H9 (cell line): Measurements from ENCODE around the gene MINDY4. TPM values are rescaled to one million over a fixed set of nuclear protein-coding genes. Genes with fewer than 3 reads are reported as not detected.

Source experiments
- DNase-seq: peaks from one replicate; pipeline ENCODE4 v3.0.0-alpha.2; 2017
- H2AFZ ChIP-seq: one replicate; pipeline ENCODE4 v1.6.1; 2013; ENCODE audit warnings: mild to moderate bottlenecking, low read length, control low read depth, moderate library complexity
- H2AK5ac ChIP-seq: 2 replicates; pipeline ENCODE4 v1.6.1; 2013; ENCODE audit warnings: low read length, control low read depth, mixed read lengths; ENCODE audit not compliant: insufficient read length
- H2BK120ac ChIP-seq: one replicate; pipeline ENCODE4 v1.6.1; 2013; ENCODE audit warnings: low read depth, mild to moderate bottlenecking, low read length, control low read depth, inconsistent platforms; ENCODE audit not compliant: poor library complexity, severe bottlenecking
- H2BK12ac ChIP-seq: 2 replicates; pipeline ENCODE4 v1.6.1; 2013; ENCODE audit warnings: low read length, control low read depth, mixed read lengths, low read depth; ENCODE audit not compliant: insufficient read length
- H2BK15ac ChIP-seq: 2 replicates; pipeline ENCODE4 v1.6.1; 2013; ENCODE audit warnings: low read depth, low read length, control low read depth
- H2BK20ac ChIP-seq: one replicate; pipeline ENCODE4 v1.6.1; 2013; ENCODE audit warnings: low read depth, mild to moderate bottlenecking, low read length, control low read depth, inconsistent platforms; ENCODE audit not compliant: poor library complexity, severe bottlenecking
- H2BK5ac ChIP-seq: 2 replicates; pipeline ENCODE4 v1.6.1; 2013; ENCODE audit warnings: low read length, control low read depth, mixed read lengths; ENCODE audit not compliant: insufficient read length
- H3K14ac ChIP-seq: 2 replicates; pipeline ENCODE4 v1.6.1; 2013; ENCODE audit warnings: low read length, control low read depth; ENCODE audit not compliant: insufficient read depth
- H3K18ac ChIP-seq: 2 replicates; pipeline ENCODE4 v1.6.1; 2013; ENCODE audit warnings: low read depth, mild to moderate bottlenecking, mixed read lengths, low read length, control low read depth; ENCODE audit not compliant: insufficient read length
- H3K23ac ChIP-seq: 2 replicates; pipeline ENCODE4 v1.6.1; 2013; ENCODE audit warnings: low read length, control low read depth, mixed read lengths, low read depth; ENCODE audit not compliant: insufficient read length
- H3K23me2 ChIP-seq: 2 replicates; pipeline ENCODE4 v1.6.1; 2013; ENCODE audit warnings: low read depth, mild to moderate bottlenecking, mixed read lengths, low read length, control low read depth; ENCODE audit not compliant: insufficient read length, poor library complexity, severe bottlenecking
- H3K27ac ChIP-seq: 2 replicates; pipeline ENCODE4 v1.5.1; 2013; ENCODE audit warnings: low read length, control low read depth, mixed read lengths, low read depth; ENCODE audit not compliant: insufficient read length
- H3K27me3 ChIP-seq: 2 replicates; pipeline ENCODE4 v1.6.1; 2013; ENCODE audit warnings: low read length, control low read depth, inconsistent platforms; ENCODE audit not compliant: insufficient read depth
- H3K4ac ChIP-seq: 2 replicates; pipeline ENCODE4 v1.6.1; 2013; ENCODE audit warnings: low read depth, mild to moderate bottlenecking, control low read depth, inconsistent platforms, low read length, moderate library complexity
- H3K4me1 ChIP-seq: 2 replicates; pipeline ENCODE4 v1.6.1; 2013; ENCODE audit warnings: low read length, control low read depth, inconsistent platforms; ENCODE audit not compliant: insufficient read depth
- H3K4me2 ChIP-seq: 2 replicates; pipeline ENCODE4 v1.6.1; 2013; ENCODE audit warnings: low read length, control low read depth, mixed read lengths; ENCODE audit not compliant: insufficient read length, insufficient read depth
- H3K56ac ChIP-seq: 2 replicates; pipeline ENCODE4 v1.6.1; 2013; ENCODE audit warnings: low read depth, mild to moderate bottlenecking, mixed read lengths, low read length, control low read depth; ENCODE audit not compliant: insufficient read length
- H3K79me1 ChIP-seq: 2 replicates; pipeline ENCODE4 v1.6.1; 2013; ENCODE audit warnings: low read depth, mild to moderate bottlenecking, moderate library complexity, low read length, control low read depth, inconsistent platforms; ENCODE audit not compliant: insufficient read depth, poor library complexity, severe bottlenecking
- H3K79me2 ChIP-seq: 2 replicates; pipeline ENCODE4 v1.6.1; 2013; ENCODE audit warnings: low read length, control low read depth, inconsistent platforms; ENCODE audit not compliant: insufficient read depth
- H3K9ac ChIP-seq: 2 replicates; pipeline ENCODE4 v1.6.1; 2013; ENCODE audit warnings: low read length, control low read depth, mixed read lengths; ENCODE audit not compliant: insufficient read length; ENCODE audit errors: extremely low read depth
- H3K9me3 ChIP-seq: one replicate; pipeline ENCODE4 v1.6.1; 2013; ENCODE audit warnings: low read depth, low read length, inconsistent platforms; ENCODE audit not compliant: control insufficient read depth
- H3T11ph ChIP-seq: one replicate; pipeline ENCODE4 v1.6.1; 2013; ENCODE audit warnings: mild to moderate bottlenecking, low read length, control low read depth, inconsistent platforms
- H4K20me1 ChIP-seq: one replicate; pipeline ENCODE4 v1.6.1; 2013; ENCODE audit not compliant: control insufficient read depth, insufficient read length, insufficient read depth
- H4K5ac ChIP-seq: 2 replicates; pipeline ENCODE4 v1.6.1; 2013; ENCODE audit warnings: low read depth, mild to moderate bottlenecking, mixed read lengths, low read length, control low read depth; ENCODE audit not compliant: insufficient read length
- H4K8ac ChIP-seq: replicated peaks from 2 replicates; pipeline ENCODE4 v1.6.1; 2013; ENCODE audit warnings: low read length, control low read depth, mixed read lengths, low read depth; ENCODE audit not compliant: insufficient read length
- H4K91ac ChIP-seq: 2 replicates; pipeline ENCODE4 v1.6.1; 2013; ENCODE audit warnings: low read depth, mild to moderate bottlenecking, moderate library complexity, mixed read lengths, low read length, control low read depth; ENCODE audit not compliant: insufficient read length
- H3K27ac Mint-ChIP-seq, 3 experiments: 2 replicates in 2 of 3; 3 replicates in 1 of 3; pipeline ENCODE4 v1.8.0; 2020 to 2021; ENCODE audit warnings: mixed read lengths in 3 of 3, mild to moderate bottlenecking in 1 of 3, moderate library complexity in 1 of 3
- H3K27me3 Mint-ChIP-seq: 2 replicates; pipeline ENCODE4 v1.8.0; 2021; ENCODE audit warnings: low read depth, mild to moderate bottlenecking, moderate library complexity, mixed read lengths
- H3K36me3 Mint-ChIP-seq, 3 experiments: 2 replicates in 2 of 3; 3 replicates in 1 of 3; pipeline ENCODE4 v1.8.0; 2020 to 2021; ENCODE audit warnings: low read depth in 3 of 3, mixed read lengths in 3 of 3; ENCODE audit not compliant: insufficient read depth in 1 of 3
- H3K4me1 Mint-ChIP-seq, 2 experiments: 2 replicates each; pipeline ENCODE4 v1.8.0; 2020; ENCODE audit warnings: mixed read lengths in 2 of 2
- H3K4me3 Mint-ChIP-seq, 2 experiments: 2 replicates in 1 of 2; 3 replicates in 1 of 2; pipeline ENCODE4 v1.8.0; 2020 to 2021; ENCODE audit warnings: mild to moderate bottlenecking in 2 of 2, mixed read lengths in 2 of 2, moderate library complexity in 1 of 2
- H3K9me3 Mint-ChIP-seq, 2 experiments: 2 replicates in 1 of 2; 3 replicates in 1 of 2; pipeline ENCODE4 v1.8.0; 2020; ENCODE audit warnings: mild to moderate bottlenecking in 2 of 2, mixed read lengths in 2 of 2, moderate library complexity in 1 of 2
- WGBS: extraction: QIAGEN DNeasy Blood & Tissue Kit; methylation state at CpG from one replicate; pipeline ENCODE4 v1.1.7; 2013; ENCODE audit warnings: missing lambda C conversion rate, low lambda C conversion rate, mixed read lengths; ENCODE audit not compliant: insufficient read length; ENCODE audit errors: extremely low coverage; 5-methylcytosine and 5-hydroxymethylcytosine counted together
- total RNA-seq: library from RNA; stranded (reverse); gene quantifications from 2 replicates; pipeline ENCODE4 v1.2.1, GENCODE V29; 2021
- TF ChIP-seq, protein P1 (sequence below): fragments of 200-600 bp; sonication (generic); conservative IDR thresholded peaks from 3 replicates; pipeline ENCODE4 v1.8.0; 2021; ENCODE audit warnings: antibody characterized with exemption, mild to moderate bottlenecking

MINDY4 gene
- total RNA-seq, 1 experiment from 2014 or later = 3.1 TPM

DNA sequence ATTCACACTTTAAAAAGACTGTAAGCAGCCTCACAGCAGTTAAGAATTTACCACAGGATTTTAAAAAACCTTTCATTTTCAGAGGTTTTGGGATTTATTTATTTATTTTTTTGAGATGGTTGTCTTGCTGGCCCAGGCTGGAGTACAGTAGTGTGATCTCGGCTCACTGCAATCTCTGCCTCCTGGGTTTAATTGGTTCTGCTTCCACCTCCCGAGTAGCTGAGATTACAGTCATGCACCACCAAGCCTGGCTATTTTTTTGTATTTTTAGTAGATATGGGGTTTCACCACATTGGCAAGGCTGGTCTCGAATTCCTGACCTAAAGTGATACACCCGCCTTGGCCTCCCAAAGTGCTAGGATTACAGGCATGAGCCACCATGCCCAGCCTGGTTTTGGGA lies 19.1 kb downstream of the MINDY4 start:
- Mint-ChIP-seq H3K4me1 (peaks cover 4 to 9% of the 10 kb centered on the region in 2 experiments), H3K9me3 (no peaks in the 10 kb centered on the region), H3K36me3 (peaks cover 0 to 3% (median 0%) of the 10 kb centered on the region in 3 experiments; a peak in 2 of 7 replicates), H3K27ac (peak overlapping the region in 2 of 3 experiments; percentile 1 to 30; a peak in 3 of 7 replicates), H3K4me3 (no peak overlapping the region), H3K27me3 (no peaks in the 10 kb centered on the region)
- Histone ChIP-seq H4K91ac (no peak overlapping the region), H4K8ac (no peak overlapping the region), H2AK5ac (no peak overlapping the region), H3K27me3 (no peaks in the 10 kb centered on the region), H3K4me1 (no peaks in the 10 kb centered on the region), H3K23me2 (no peaks in the 10 kb centered on the region), H3K14ac (no peak overlapping the region), H3K27ac (no peak overlapping the region), H2BK5ac (no peak overlapping the region), H3K56ac (no peak overlapping the region), H2BK12ac (no peak overlapping the region), H3K79me2 (no peaks in the 10 kb centered on the region), H2BK15ac (no peak overlapping the region), H4K5ac (no peak overlapping the region), H3K23ac (no peak overlapping the region), H3K9me3 (no peaks in the 10 kb centered on the region), H3K18ac (no peak overlapping the region), H2AFZ (no peak overlapping the region), H3T11ph (no peak overlapping the region), H2BK120ac (no peak overlapping the region), H2BK20ac (no peak overlapping the region), H3K4me2 (no peak overlapping the region), H3K9ac (no peak overlapping the region), H4K20me1 (no peaks in the 10 kb centered on the region), H3K4ac (no peak overlapping the region), H3K79me1 (no peaks in the 10 kb centered on the region)
- WGBS = no CpG with 5 or more reads among the region's 4 CpGs
- TF ChIP-seq, protein P1, sequence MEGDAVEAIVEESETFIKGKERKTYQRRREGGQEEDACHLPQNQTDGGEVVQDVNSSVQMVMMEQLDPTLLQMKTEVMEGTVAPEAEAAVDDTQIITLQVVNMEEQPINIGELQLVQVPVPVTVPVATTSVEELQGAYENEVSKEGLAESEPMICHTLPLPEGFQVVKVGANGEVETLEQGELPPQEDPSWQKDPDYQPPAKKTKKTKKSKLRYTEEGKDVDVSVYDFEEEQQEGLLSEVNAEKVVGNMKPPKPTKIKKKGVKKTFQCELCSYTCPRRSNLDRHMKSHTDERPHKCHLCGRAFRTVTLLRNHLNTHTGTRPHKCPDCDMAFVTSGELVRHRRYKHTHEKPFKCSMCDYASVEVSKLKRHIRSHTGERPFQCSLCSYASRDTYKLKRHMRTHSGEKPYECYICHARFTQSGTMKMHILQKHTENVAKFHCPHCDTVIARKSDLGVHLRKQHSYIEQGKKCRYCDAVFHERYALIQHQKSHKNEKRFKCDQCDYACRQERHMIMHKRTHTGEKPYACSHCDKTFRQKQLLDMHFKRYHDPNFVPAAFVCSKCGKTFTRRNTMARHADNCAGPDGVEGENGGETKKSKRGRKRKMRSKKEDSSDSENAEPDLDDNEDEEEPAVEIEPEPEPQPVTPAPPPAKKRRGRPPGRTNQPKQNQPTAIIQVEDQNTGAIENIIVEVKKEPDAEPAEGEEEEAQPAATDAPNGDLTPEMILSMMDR = no peak
- DNase-seq = no peak
